ENCODE measurements around the gene KRT80. TPM values are rescaled to one million over a fixed set of nuclear protein-coding genes. Genes with fewer than 3 reads are reported as not detected.

Gene KRT80
- total RNA-seq, 1 donor from 2014 or later, result 7.9 TPM

GRCh38 chr12:52187206-52187605 is 4.6 kb downstream of the KRT80 start:
- TF ChIP-seq CTCF (IDR thresholded peaks at IDR 0.05), result no peak
- TF ChIP-seq POLR2A (IDR thresholded peaks at IDR 0.05), result no peak
- TF ChIP-seq POLR2AphosphoS5 (IDR thresholded peaks at IDR 0.05; ENCODE audit: insufficient read depth in 1 of 2, low read depth in 1 of 2), result no peak
- Histone ChIP-seq H3K4me3 (no peak overlapping the region), H3K9me3 (no peaks in the 10 kb centered on the region), H3K27ac (peak overlapping the region; percentile 52), H3K36me3 (no peaks in the 10 kb centered on the region), H3K4me1 (peaks cover 49% of the 10 kb centered on the region), H3K27me3 (no peaks in the 10 kb centered on the region)
- DNase-seq (ENCODE audit: extremely low spot score in 2 of 2), result no peak
- intact Hi-C loops (cut with DNase I), result no loop called here

- no peak for TF ChIP-seq CTCF (IDR thresholded peaks at IDR 0.05)
- TF ChIP-seq POLR2AphosphoS5 (IDR thresholded peaks at IDR 0.05; ENCODE audit: insufficient read depth in 1 of 2, low read depth in 1 of 2), result no peak
- TF ChIP-seq POLR2A (IDR thresholded peaks at IDR 0.05), result no peak
- no peaks in the 10 kb centered on the region for H3K9me3 ChIP-seq
- H3K27ac ChIP-seq, result peak overlapping the region; percentile 52
- DNase-seq (ENCODE audit: extremely low spot score in 2 of 2), result no peak
- no peaks in the 10 kb centered on the region for H3K27me3 ChIP-seq
- no peak overlapping the region for H3K4me3 ChIP-seq
- intact Hi-C loops (cut with DNase I), result no loop called here
- H3K4me1 ChIP-seq, result peaks cover 40% of the 10 kb centered on the region
- no peaks in the 10 kb centered on the region for H3K36me3 ChIP-seq
These were observed 5.5 kb downstream of the KRT80 start for GRCh38 chr12:52186118-52186840.

- peak overlapping the region; percentile 52 for H3K27ac ChIP-seq
- no peak for DNase-seq (ENCODE audit: extremely low spot score in 2 of 2)
- H3K36me3 ChIP-seq, result no peaks in the 10 kb centered on the region
- H3K4me1 ChIP-seq, result peaks cover 38% of the 10 kb centered on the region
- no peaks in the 10 kb centered on the region for H3K27me3 ChIP-seq
- no peak for TF ChIP-seq CTCF (IDR thresholded peaks at IDR 0.05)
- TF ChIP-seq POLR2A (IDR thresholded peaks at IDR 0.05), result no peak
- no peak for TF ChIP-seq POLR2AphosphoS5 (IDR thresholded peaks at IDR 0.05; ENCODE audit: insufficient read depth in 1 of 2, low read depth in 1 of 2)
- intact Hi-C loops (cut with DNase I), result no loop called here
- H3K4me3 ChIP-seq, result no peak overlapping the region
- no peaks in the 10 kb centered on the region for H3K9me3 ChIP-seq
These were observed 6.3 kb downstream of the KRT80 start for GRCh38 chr12:52185400-52185967.

- Histone ChIP-seq H3K4me1 (peaks cover 38% of the 10 kb centered on the region), H3K27me3 (no peaks in the 10 kb centered on the region), H3K9me3 (no peaks in the 10 kb centered on the region), H3K36me3 (no peaks in the 10 kb centered on the region), H3K4me3 (no peak overlapping the region), H3K27ac (no peak overlapping the region)
- no peak for TF ChIP-seq POLR2AphosphoS5 (IDR thresholded peaks at IDR 0.05; ENCODE audit: insufficient read depth in 1 of 2, low read depth in 1 of 2)
- no peak for TF ChIP-seq POLR2A (IDR thresholded peaks at IDR 0.05)
- no peak for TF ChIP-seq CTCF (IDR thresholded peaks at IDR 0.05)
- DNase-seq (ENCODE audit: extremely low spot score in 2 of 2), result no peak
- intact Hi-C loops (cut with DNase I), result no loop called here
These were observed 7.0 kb downstream of the KRT80 start for GRCh38 chr12:52184813-52185212.

GRCh38 chr12:52183971-52184370 is 7.8 kb downstream of the KRT80 start:
- Histone ChIP-seq H3K9me3 (no peaks in the 10 kb centered on the region), H3K36me3 (no peaks in the 10 kb centered on the region), H3K4me1 (peaks cover 38% of the 10 kb centered on the region), H3K4me3 (no peak overlapping the region), H3K27me3 (no peaks in the 10 kb centered on the region), H3K27ac (no peak overlapping the region)
- intact Hi-C loops (cut with DNase I), result no loop called here
- TF ChIP-seq POLR2A (IDR thresholded peaks at IDR 0.05) (no peak), CTCF (IDR thresholded peaks at IDR 0.05) (no peak), POLR2AphosphoS5 (IDR thresholded peaks at IDR 0.05; ENCODE audit: insufficient read depth in 1 of 2, low read depth in 1 of 2) (no peak)
- DNase-seq (ENCODE audit: extremely low spot score in 2 of 2), result no peak

Measured in vagina (tissue), 2 donors.